Measurements from ENCODE around the gene ATF4. TPM values are rescaled to one million over a fixed set of nuclear protein-coding genes. Genes with fewer than 3 reads are reported as not detected.

The ATF4 gene
- total RNA-seq (2022; extraction: Qiagen RNA extraction): 310 to 392 TPM (median 356 TPM) in 5 replicates

GRCh38 chr22:39520226-39521105 lies at the start of gene ATF4:
TSS of gene ATF4 (plus strand) at chr22:39520562. CDS start at chr22:39521446, 884 bp downstream.

GRCh38 chr22:39502109-39502788 lies 18.1 kb upstream of the ATF4 start, which contains the start of gene MIEF1:
TSS of gene MIEF1 (plus strand) at chr22:39502290. CDS start at chr22:39511295, 9,005 bp downstream.

GRCh38 chr22:39532215-39533073 lies 12.1 kb downstream of the ATF4 start, which contains the start of gene RPS19BP1:
TSS of gene RPS19BP1 (minus strand) at chr22:39532748. CDS start at chr22:39532738, 10 bp downstream.

DNA sequence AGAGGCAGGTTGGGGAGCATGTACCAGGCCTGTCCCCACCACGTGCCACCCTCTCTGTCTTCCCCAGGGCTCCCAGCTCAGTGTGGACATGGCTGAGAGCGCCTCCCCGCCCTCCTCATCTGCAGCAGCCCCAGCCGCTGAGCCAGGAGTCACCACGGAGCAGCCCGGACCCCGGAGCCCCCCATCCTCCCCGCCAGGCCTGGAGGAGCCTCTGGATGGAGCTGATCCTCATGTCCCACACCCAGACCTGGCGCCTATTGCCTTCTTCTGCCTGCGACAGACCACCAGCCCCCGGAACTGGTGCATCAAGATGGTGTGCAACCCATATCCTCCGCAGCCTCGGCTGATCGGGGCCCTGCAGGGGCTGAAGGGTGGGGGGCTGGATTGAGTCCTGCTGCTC lies 50.3 kb downstream of the ATF4 start, which contains the start of gene CACNA1I:
TSS of gene CACNA1I (plus strand) at position 89 of the 400 bp plus-strand sequence. CDS start at position 89, 0 bp downstream.

Other genes starting within 250 kb of the ATF4 start
- gene RPL3, start 200.9 kb upstream of the ATF4 start, total RNA-seq (2022; extraction: Qiagen RNA extraction): 1,748 to 2,379 TPM (median 1,762 TPM) in 5 replicates
- gene SYNGR1, start 170.6 kb upstream of the ATF4 start, total RNA-seq (2022; extraction: Qiagen RNA extraction): 7.9 to 13.7 TPM (median 12.1 TPM) in 5 replicates
- gene TAB1, start 120.8 kb upstream of the ATF4 start, total RNA-seq (2022; extraction: Qiagen RNA extraction): 8.4 to 12.3 TPM (median 11.6 TPM) in 5 replicates
- 0.28 to 0.57 TPM (median 0.47 TPM) in 5 replicates for gene MGAT3, start 63.5 kb upstream of the ATF4 start, total RNA-seq (2022; extraction: Qiagen RNA extraction)
- 22.9 to 25.9 TPM (median 23.9 TPM) in 5 replicates for gene MIEF1, start 18.3 kb upstream of the ATF4 start, total RNA-seq (2022; extraction: Qiagen RNA extraction)
- gene RPS19BP1, start 12.2 kb downstream of the ATF4 start, total RNA-seq (2022; extraction: Qiagen RNA extraction): 82.5 to 123 TPM (median 108 TPM) in 5 replicates
- gene CACNA1I, start 50.2 kb downstream of the ATF4 start, total RNA-seq (2022; extraction: Qiagen RNA extraction): 0.02 to 0.07 TPM (median 0.03 TPM) in 5 replicates

All from A549 treated with CORT108297 at 1 μM for 4 hours (cell line).